Measurements from ENCODE around the gene UBASH3B.

UBASH3B gene

GRCh38 chr11:122734848-122735496 is 79.5 kb downstream of the UBASH3B start:
- DNase-seq, result no peak

GRCh38 chr11:122737951-122738693 is 82.6 kb downstream of the UBASH3B start:
- no peak for DNase-seq

- no peak for DNase-seq
Measured at GRCh38 chr11:122741613-122742300, 86.2 kb downstream of the UBASH3B start.

- no peak for DNase-seq
Measured at GRCh38 chr11:122742301-122743018, 86.9 kb downstream of the UBASH3B start.

- DNase-seq, result no peak
Measured at GRCh38 chr11:122743097-122743741, 87.7 kb downstream of the UBASH3B start.

GRCh38 chr11:122743949-122744348 is 88.4 kb downstream of the UBASH3B start:
- no peak for DNase-seq

GRCh38 chr11:122744357-122744756 is 88.8 kb downstream of the UBASH3B start:
- DNase-seq, result no peak

- no peak for DNase-seq
Measured at GRCh38 chr11:122745111-122745510, 89.6 kb downstream of the UBASH3B start.

GRCh38 chr11:122746050-122746478 is 90.5 kb downstream of the UBASH3B start:
- no peak for DNase-seq

GRCh38 chr11:122746611-122747244 is 91.2 kb downstream of the UBASH3B start:
- no peak for DNase-seq

- DNase-seq, result no peak
Measured at GRCh38 chr11:122747351-122747781, 91.8 kb downstream of the UBASH3B start.

GRCh38 chr11:122749005-122749687 is 93.6 kb downstream of the UBASH3B start:
- no peak for DNase-seq

- no peak for DNase-seq
Measured at GRCh38 chr11:122750049-122750448, 94.5 kb downstream of the UBASH3B start.

GRCh38 chr11:122751292-122752070 is 96.0 kb downstream of the UBASH3B start:
- DNase-seq, result peak; percentile 28

- DNase-seq, result no peak
Measured at GRCh38 chr11:122754028-122754427, 98.5 kb downstream of the UBASH3B start.

GRCh38 chr11:122754553-122755322 is 99.2 kb downstream of the UBASH3B start:
- DNase-seq, result no peak

- DNase-seq, result no peak
Measured at GRCh38 chr11:122755409-122755808, 99.9 kb downstream of the UBASH3B start.

- no peak for DNase-seq
Measured at GRCh38 chr11:122755941-122756340, 100.4 kb downstream of the UBASH3B start.

GRCh38 chr11:122756417-122756816 is 100.9 kb downstream of the UBASH3B start:
- DNase-seq, result no peak

- DNase-seq, result no peak
Measured at GRCh38 chr11:122757201-122757600, 101.7 kb downstream of the UBASH3B start.

Data from NCI-H2171 (cell line).